PC-9 (cell line): ENCODE results near the gene ZFYVE9. TPM values are rescaled to one million over a fixed set of nuclear protein-coding genes. Genes with fewer than 3 reads are reported as not detected.
A peak's percentile ranks its signal among the peaks of the same experiment; 100 is the strongest.

ENCODE experiments used
- BruUV-seq: library from RNA; stranded (reverse); fragments of 400-500 nt; replicated peaks from 2 replicates; lab custom pipeline; 2021; lab: Mats Ljungman, UMichigan
- CTCF ChIA-PET: fragments of 300-600 bp; sonication (Branson Sonifier 250); formaldehyde crosslinking; loops from one replicate; lab custom pipeline; 2022; ENCODE audit warnings: antibody characterized with exemption; lab: Charles Lee
- POLR2A ChIA-PET: fragments of 300-600 bp; sonication (Branson Sonifier 250); formaldehyde crosslinking; loops from one replicate; lab custom pipeline; 2022; ENCODE audit warnings: antibody characterized with exemption; ENCODE audit not compliant: unreplicated experiment; lab: Charles Lee
- DNase-seq, 2 experiments: peaks; one replicate each; pipeline versions ENCODE4 v3.0.0 to v3.0.0-alpha.2; 2015 to 2022; ENCODE audit warnings: mixed read lengths in 1 of 2
- H2AFZ ChIP-seq: fragments of 200-600 bp; sonication (generic); 2 replicates; pipeline ENCODE4 v1.8.1; 2017; ENCODE audit warnings: antibody characterized with exemption
- H3F3A ChIP-seq: fragments of 200-600 bp; sonication (generic); 2 replicates; pipeline ENCODE4 v1.8.1; 2017; ENCODE audit warnings: antibody characterized with exemption, mild to moderate bottlenecking, low read depth; ENCODE audit not compliant: insufficient read depth
- H3K27ac ChIP-seq: fragments of 200-600 bp; sonication (generic); 2 replicates; pipeline ENCODE4 v1.6.1; 2016; ENCODE audit warnings: mixed run types
- H3K27me3 ChIP-seq: fragments of 200-600 bp; sonication (generic); 2 replicates; pipeline ENCODE4 v1.6.1; 2016; ENCODE audit warnings: low read depth, mixed run types; ENCODE audit not compliant: insufficient read depth
- H3K36me3 ChIP-seq: fragments of 200-600 bp; sonication (generic); 2 replicates; pipeline ENCODE4 v1.6.1; 2016; ENCODE audit warnings: low read depth, mixed run types
- H3K4me1 ChIP-seq: fragments of 200-600 bp; sonication (generic); replicated peaks from 2 replicates; pipeline ENCODE4 v1.6.1; 2016; ENCODE audit warnings: mixed run types; ENCODE audit not compliant: insufficient read depth
- H3K4me2 ChIP-seq: fragments of 200-600 bp; sonication (generic); 2 replicates; pipeline ENCODE4 v1.6.1; 2017; ENCODE audit warnings: mixed run types
- H3K4me3 ChIP-seq: fragments of 200-600 bp; sonication (generic); 2 replicates; pipeline ENCODE4 v1.6.1; 2016; ENCODE audit warnings: mixed run types
- H3K79me2 ChIP-seq: fragments of 200-600 bp; sonication (generic); 2 replicates; pipeline ENCODE4 v1.6.1; 2017; ENCODE audit warnings: low read depth, mixed run types
- H3K9me2 ChIP-seq: fragments of 200-600 bp; sonication (generic); 2 replicates; pipeline ENCODE4 v1.8.1; 2017; ENCODE audit warnings: mild to moderate bottlenecking; ENCODE audit not compliant: insufficient read depth
- H3K9me3 ChIP-seq: fragments of 200-600 bp; sonication (generic); 2 replicates; pipeline ENCODE4 v1.8.1; 2016; ENCODE audit warnings: low read depth; ENCODE audit not compliant: insufficient read depth
- H4K20me1 ChIP-seq: fragments of 200-600 bp; sonication (generic); 2 replicates; pipeline ENCODE4 v1.8.1; 2017; ENCODE audit not compliant: insufficient read depth
- EZH2 ChIP-seq: fragments of 200-600 bp; sonication (generic); IDR thresholded peaks from 2 replicates; pipeline ENCODE4 v1.8.0; 2017; ENCODE audit warnings: antibody characterized with exemption, low read depth
- intact Hi-C: fragments of 100-400 bp; cut with micrococcal nuclease; formaldehyde crosslinking; loops from one replicate; pipeline ENCODE4 v1.10.0; 2022; ENCODE audit not compliant: unreplicated experiment
- total RNA-seq: library from RNA; stranded (reverse); gene quantifications from 2 replicates; pipeline ENCODE4 v1.2.3, GENCODE V29; 2021
- TF ChIP-seq, protein P1 (sequence below): fragments of 200-600 bp; sonication (generic); conservative IDR thresholded peaks from 2 replicates; pipeline ENCODE4 v1.6.1; 2017; ENCODE audit warnings: mixed run types, antibody characterized with exemption, mild to moderate bottlenecking, moderate library complexity

The ZFYVE9 gene
- total RNA-seq, 1 experiment from 2014 or later: 20.7 TPM

GRCh38 chr1:52158218-52158617 lies 16.3 kb downstream of the ZFYVE9 start:
- no TSS peak for BruUV-seq
- POLR2A ChIA-PET: interaction anchor here (0.6 kb wide), 1 partner anchor 125 kb away, joined by 4 read pairs; no protein-coding TSS in a partner anchor
- CTCF ChIA-PET: interaction anchor here (0.6 kb wide), 1 partner anchor 8 kb away, joined by 5 read pairs; no protein-coding TSS in a partner anchor
- no peak for DNase-seq
- Histone ChIP-seq H3K4me3 (no peak overlapping the region), H3K9me3 (no peaks in the 10 kb centered on the region), H3K4me2 (no peak overlapping the region), H3K4me1 (peaks cover 9% of the 10 kb centered on the region), H3F3A (no peaks in the 10 kb centered on the region), H3K36me3 (no peaks in the 10 kb centered on the region), H4K20me1 (no peaks in the 10 kb centered on the region), H3K79me2 (no peaks in the 10 kb centered on the region), H3K27me3 (no peaks in the 10 kb centered on the region), H3K9me2 (no peaks in the 10 kb centered on the region), H3K27ac (no peak overlapping the region), H2AFZ (no peak overlapping the region)
- TF ChIP-seq EZH2: no peak
- TF ChIP-seq, protein P1, sequence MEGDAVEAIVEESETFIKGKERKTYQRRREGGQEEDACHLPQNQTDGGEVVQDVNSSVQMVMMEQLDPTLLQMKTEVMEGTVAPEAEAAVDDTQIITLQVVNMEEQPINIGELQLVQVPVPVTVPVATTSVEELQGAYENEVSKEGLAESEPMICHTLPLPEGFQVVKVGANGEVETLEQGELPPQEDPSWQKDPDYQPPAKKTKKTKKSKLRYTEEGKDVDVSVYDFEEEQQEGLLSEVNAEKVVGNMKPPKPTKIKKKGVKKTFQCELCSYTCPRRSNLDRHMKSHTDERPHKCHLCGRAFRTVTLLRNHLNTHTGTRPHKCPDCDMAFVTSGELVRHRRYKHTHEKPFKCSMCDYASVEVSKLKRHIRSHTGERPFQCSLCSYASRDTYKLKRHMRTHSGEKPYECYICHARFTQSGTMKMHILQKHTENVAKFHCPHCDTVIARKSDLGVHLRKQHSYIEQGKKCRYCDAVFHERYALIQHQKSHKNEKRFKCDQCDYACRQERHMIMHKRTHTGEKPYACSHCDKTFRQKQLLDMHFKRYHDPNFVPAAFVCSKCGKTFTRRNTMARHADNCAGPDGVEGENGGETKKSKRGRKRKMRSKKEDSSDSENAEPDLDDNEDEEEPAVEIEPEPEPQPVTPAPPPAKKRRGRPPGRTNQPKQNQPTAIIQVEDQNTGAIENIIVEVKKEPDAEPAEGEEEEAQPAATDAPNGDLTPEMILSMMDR: no peak
- intact Hi-C loops: no loop called here

DNA sequence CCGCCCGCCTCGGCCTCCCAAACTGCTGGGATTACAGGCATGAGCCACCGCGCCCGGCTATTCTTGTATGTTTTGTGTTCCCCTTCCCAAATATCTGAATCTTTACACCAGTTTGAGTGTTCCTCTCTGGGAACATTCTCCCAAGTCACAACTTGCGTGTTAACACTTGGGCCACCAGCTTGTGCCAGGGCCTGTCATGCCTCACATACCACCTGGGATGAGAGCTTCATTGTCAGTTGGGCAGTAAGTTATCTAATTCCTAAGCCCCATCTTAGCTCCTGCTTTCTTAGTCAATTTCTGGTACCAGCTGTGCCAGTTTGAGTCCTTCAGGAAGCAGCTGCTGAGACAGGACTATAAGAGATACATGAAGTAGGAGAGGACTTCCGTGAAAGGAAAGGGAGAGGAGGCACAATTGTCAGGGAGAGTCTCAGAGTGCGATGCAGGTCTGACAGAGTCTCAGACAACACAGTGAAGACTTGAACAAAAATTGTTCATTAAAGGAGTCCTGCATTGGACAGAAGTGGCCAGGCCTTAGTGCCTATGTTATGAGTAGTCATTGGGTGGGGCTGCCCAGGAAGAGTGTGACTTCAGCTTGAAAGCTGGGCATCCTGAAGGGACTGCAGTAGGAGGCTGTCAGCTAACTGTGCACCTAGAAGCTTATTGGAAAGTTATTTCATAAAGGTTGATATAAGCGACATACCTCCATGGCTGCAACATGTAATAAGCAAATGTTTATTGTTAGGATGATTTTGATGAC lies 17.3 kb downstream of the ZFYVE9 start:
- H3K9me2 ChIP-seq: no peaks in the 10 kb centered on the region
- CTCF ChIA-PET: no interaction called here
- no peaks in the 10 kb centered on the region for H3K36me3 ChIP-seq
- peak; percentile 43 to 55 for DNase-seq
- POLR2A ChIA-PET: interaction anchor here (0.5 to 0.7 kb wide), 4 partner anchors 32 to 1515 kb away, joined by 3 to 5 read pairs (median 3); no protein-coding TSS in a partner anchor
- no peaks in the 10 kb centered on the region for H3K27me3 ChIP-seq
- no peak overlapping the region for H3K4me3 ChIP-seq
- no peaks in the 10 kb centered on the region for H4K20me1 ChIP-seq
- H3K4me2 ChIP-seq: peak overlapping the region; percentile 9; the same call in 1 of the 2 replicates
- H3K4me1 ChIP-seq: peaks cover 9% of the 10 kb centered on the region
- intact Hi-C loops: no loop called here
- H2AFZ ChIP-seq: no peak overlapping the region
- no peaks in the 10 kb centered on the region for H3K9me3 ChIP-seq
- no peaks in the 10 kb centered on the region for H3F3A ChIP-seq
- TF ChIP-seq, protein P1: no peak
- no peak for TF ChIP-seq EZH2
- TSS peak; percentile 94 for BruUV-seq
- 0 out of 2 replicates have a peak overlapping the region, but pooled peaks have one; percentile 5 for H3K27ac ChIP-seq
- no peaks in the 10 kb centered on the region for H3K79me2 ChIP-seq

GRCh38 chr1:52162947-52163346 lies 21.1 kb downstream of the ZFYVE9 start:
- Histone ChIP-seq H3K36me3 (no peaks in the 10 kb centered on the region), H4K20me1 (no peaks in the 10 kb centered on the region), H3K4me1 (peaks cover 9% of the 10 kb centered on the region), H2AFZ (no peak overlapping the region), H3K79me2 (no peaks in the 10 kb centered on the region), H3K9me2 (no peaks in the 10 kb centered on the region), H3K27ac (no peak overlapping the region), H3K4me3 (no peak overlapping the region), H3K27me3 (no peaks in the 10 kb centered on the region), H3K4me2 (no peak overlapping the region), H3F3A (no peaks in the 10 kb centered on the region), H3K9me3 (no peaks in the 10 kb centered on the region)
- TF ChIP-seq EZH2: no peak
- TF ChIP-seq, protein P1: no peak
- ChIA-PET CTCF (no interaction called here), POLR2A (no interaction called here)
- intact Hi-C loops: no loop called here
- DNase-seq: no peak
- BruUV-seq: no TSS peak
